ENCODE measurements around the gene INF2.
"Not testable (repeated sequence)": the region's sequence is repeated elsewhere in the genome, so short reads cannot be mapped to it uniquely, and the experiment has no call there.

The INF2 gene

DNA sequence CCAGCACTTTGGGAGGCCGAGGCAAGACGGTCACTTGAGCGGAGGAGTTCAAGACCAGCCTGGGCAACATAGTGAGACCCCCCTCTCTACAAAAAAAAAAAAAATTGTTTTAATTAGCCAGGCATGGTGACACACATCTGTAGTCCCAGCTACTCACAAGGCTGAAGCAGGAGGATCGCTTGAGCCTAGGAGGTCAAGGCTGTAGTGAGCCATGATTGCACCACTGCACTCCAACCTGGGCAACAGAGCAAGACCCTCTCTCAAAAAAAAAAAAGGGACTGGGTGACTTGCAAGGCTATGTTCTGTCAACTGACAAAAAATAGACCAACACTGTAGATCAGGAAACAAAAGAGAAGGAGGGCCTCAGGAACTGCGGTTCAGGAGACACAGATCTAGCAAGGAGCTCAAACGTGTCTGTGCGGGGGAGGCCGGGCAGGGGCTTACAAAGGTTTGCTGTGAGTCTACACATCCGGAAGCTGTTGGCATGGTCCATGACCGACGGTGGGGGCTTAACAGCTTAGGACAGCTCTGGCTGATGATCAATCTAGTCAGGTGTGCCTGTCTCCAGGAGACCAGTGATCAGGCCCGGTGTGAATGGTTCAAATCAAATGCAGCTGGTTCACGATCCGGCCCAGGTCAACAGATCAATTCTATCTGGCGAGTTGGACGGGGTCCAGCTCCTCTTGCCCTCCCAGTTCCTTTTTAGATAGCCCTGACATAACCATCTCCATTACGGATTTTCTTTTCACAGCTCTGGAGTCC lies 31.7 kb upstream of the INF2 start:
- no peak overlapping the region for H3K27ac ChIP-seq (ENCODE audit: low read length)
- WGBS (ENCODE audit: insufficient coverage, insufficient read length), result no CpG with 5 or more reads among the region's 17 CpGs
- no peak overlapping the region for H3K4me3 ChIP-seq (ENCODE audit: low read length)
- H3K27me3 ChIP-seq (ENCODE audit: control insufficient read depth, insufficient read depth, low read length), result no peaks in the 10 kb centered on the region
- DNase-seq (ENCODE audit: low read depth, low spot score), result no peak
- no peaks in the 10 kb centered on the region for H3K4me1 ChIP-seq (ENCODE audit: control insufficient read depth, insufficient read depth, low read length)
- H3K9me3 ChIP-seq (ENCODE audit: control insufficient read depth, insufficient read depth, low read length), result no peaks in the 10 kb centered on the region
- H3K36me3 ChIP-seq (ENCODE audit: control insufficient read depth, insufficient read depth, low read length), result no peaks in the 10 kb centered on the region

DNA sequence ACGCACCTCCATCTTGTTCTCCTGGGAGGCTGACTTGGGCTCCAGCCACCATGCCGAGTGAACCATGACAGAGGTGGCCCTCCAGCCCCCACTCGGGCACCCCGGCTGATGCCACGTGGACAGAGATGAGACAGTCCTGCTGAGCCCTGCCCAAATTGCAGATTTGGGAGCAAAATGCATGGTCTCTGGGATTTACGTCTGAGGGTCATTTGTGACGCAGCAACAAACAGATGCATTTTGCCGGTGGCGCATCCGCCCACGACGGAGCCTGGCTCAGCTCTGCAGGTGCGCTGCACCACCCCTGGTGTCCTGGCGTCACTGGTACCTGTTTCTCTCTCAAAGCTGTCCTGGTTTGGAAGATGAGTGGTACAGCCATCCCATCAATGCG lies 31.1 kb upstream of the INF2 start:
- Histone ChIP-seq H3K27me3 (ENCODE audit: control insufficient read depth, insufficient read depth, low read length) (no peaks in the 10 kb centered on the region), H3K9me3 (ENCODE audit: control insufficient read depth, insufficient read depth, low read length) (no peaks in the 10 kb centered on the region), H3K27ac (ENCODE audit: low read length) (no peak overlapping the region), H3K4me1 (ENCODE audit: control insufficient read depth, insufficient read depth, low read length) (no peaks in the 10 kb centered on the region), H3K36me3 (ENCODE audit: control insufficient read depth, insufficient read depth, low read length) (no peaks in the 10 kb centered on the region), H3K4me3 (ENCODE audit: low read length) (no peak overlapping the region)
- no CpG with 5 or more reads among the region's 15 CpGs for WGBS (ENCODE audit: insufficient coverage, insufficient read length)
- no peak for DNase-seq (ENCODE audit: low read depth, low spot score)

DNA sequence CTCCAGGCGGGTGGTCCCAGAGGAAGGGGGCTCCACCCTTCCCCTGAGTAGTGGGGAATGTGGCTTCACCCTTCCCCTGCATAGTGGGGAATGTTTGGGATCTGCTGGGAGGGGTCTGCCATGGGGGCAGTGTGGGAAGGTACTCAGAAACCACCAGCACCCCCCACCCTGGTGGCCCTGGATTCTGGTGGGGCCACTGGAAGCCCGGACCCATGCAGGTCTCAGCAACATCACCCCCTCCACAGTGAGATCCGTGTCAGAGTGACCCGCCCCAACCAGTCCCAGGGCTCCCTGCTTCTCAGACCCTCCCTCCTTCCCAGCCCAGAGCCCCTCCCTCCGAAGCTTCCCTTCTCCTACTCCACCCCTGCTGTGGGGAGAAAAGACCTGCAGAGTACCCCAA lies 30.3 kb upstream of the INF2 start:
- Histone ChIP-seq H3K27ac (ENCODE audit: low read length) (no peak overlapping the region), H3K4me1 (ENCODE audit: control insufficient read depth, insufficient read depth, low read length) (no peaks in the 10 kb centered on the region), H3K9me3 (ENCODE audit: control insufficient read depth, insufficient read depth, low read length) (no peaks in the 10 kb centered on the region), H3K36me3 (ENCODE audit: control insufficient read depth, insufficient read depth, low read length) (no peaks in the 10 kb centered on the region), H3K27me3 (ENCODE audit: control insufficient read depth, insufficient read depth, low read length) (no peaks in the 10 kb centered on the region), H3K4me3 (ENCODE audit: low read length) (no peak overlapping the region)
- WGBS (ENCODE audit: insufficient coverage, insufficient read length), result no CpG with 5 or more reads among the region's 5 CpGs
- no peak for DNase-seq (ENCODE audit: low read depth, low spot score)

DNA sequence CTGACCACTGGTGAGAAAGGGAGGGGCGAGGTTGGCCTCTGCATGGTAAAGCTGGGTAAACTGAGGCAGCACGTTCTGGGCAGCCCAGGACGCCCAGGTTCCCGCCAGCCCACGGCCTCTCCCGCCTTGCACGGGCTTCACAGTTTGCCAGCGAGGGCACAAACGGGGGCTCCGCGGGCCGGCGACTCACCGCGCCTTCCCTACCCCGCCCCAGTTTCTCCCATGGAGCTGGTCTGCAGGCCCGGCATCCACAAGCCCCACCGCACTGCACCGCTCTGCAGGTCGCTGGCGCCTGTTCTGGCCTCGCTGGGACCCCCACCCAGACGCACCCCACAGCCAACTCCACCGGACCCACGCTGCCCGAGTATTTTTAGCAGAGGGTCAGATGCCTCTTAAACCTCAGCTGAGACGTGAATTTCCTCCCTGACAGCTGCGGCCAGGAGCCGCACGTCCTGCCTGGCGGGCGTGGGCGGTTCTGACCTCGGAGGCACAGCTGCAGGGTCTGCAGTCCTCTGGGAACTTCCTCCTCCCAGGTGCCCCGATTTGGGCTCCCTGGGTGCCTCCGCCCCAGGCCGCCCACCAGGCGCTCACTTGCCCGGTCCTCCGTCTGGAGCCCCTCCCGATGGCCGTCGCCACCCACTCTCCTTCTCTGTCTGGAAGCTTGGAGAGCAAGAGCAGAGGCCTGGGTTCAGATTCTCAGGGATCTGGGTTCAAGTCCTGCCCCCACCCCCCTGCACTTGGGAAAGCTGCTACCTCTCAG lies 29.5 kb upstream of the INF2 start:
- no peak for DNase-seq (ENCODE audit: low read depth, low spot score)
- H3K4me3 ChIP-seq (ENCODE audit: low read length), result no peak overlapping the region
- H3K27ac ChIP-seq (ENCODE audit: low read length), result no peak overlapping the region
- H3K36me3 ChIP-seq (ENCODE audit: control insufficient read depth, insufficient read depth, low read length), result no peaks in the 10 kb centered on the region
- H3K4me1 ChIP-seq (ENCODE audit: control insufficient read depth, insufficient read depth, low read length), result no peaks in the 10 kb centered on the region
- WGBS (ENCODE audit: insufficient coverage, insufficient read length), result no CpG with 5 or more reads among the region's 43 CpGs
- H3K27me3 ChIP-seq (ENCODE audit: control insufficient read depth, insufficient read depth, low read length), result no peaks in the 10 kb centered on the region
- no peaks in the 10 kb centered on the region for H3K9me3 ChIP-seq (ENCODE audit: control insufficient read depth, insufficient read depth, low read length)

DNA sequence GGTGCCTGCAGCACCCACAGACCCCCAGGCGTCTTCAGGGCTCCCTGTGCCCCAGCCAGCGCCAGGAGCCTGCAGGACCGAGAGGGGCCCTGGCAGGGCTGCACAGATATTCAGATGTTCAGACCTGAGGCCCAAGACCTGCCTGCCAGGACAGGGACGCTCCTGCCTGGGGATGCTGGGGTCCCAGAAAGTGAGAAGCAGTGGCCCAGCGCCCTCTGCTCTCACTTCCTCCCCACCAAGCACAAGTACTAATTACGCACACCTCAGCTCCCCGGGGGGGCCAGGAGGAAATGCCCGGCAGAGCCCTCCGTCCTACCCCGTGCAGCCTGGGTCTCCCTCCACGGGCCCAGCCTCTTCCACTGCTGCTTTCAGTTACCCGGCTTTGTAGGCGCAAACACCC lies 28.8 kb upstream of the INF2 start:
- no peaks in the 10 kb centered on the region for H3K36me3 ChIP-seq (ENCODE audit: control insufficient read depth, insufficient read depth, low read length)
- WGBS (ENCODE audit: insufficient coverage, insufficient read length), result no CpG with 5 or more reads among the region's 13 CpGs
- DNase-seq (ENCODE audit: low read depth, low spot score), result no peak
- no peaks in the 10 kb centered on the region for H3K27me3 ChIP-seq (ENCODE audit: control insufficient read depth, insufficient read depth, low read length)
- H3K4me1 ChIP-seq (ENCODE audit: control insufficient read depth, insufficient read depth, low read length), result no peaks in the 10 kb centered on the region; the same call in 1 of the 2 replicates
- no peaks in the 10 kb centered on the region for H3K9me3 ChIP-seq (ENCODE audit: control insufficient read depth, insufficient read depth, low read length)
- no peak overlapping the region for H3K27ac ChIP-seq (ENCODE audit: low read length)
- H3K4me3 ChIP-seq (ENCODE audit: low read length), result no peak overlapping the region

DNA sequence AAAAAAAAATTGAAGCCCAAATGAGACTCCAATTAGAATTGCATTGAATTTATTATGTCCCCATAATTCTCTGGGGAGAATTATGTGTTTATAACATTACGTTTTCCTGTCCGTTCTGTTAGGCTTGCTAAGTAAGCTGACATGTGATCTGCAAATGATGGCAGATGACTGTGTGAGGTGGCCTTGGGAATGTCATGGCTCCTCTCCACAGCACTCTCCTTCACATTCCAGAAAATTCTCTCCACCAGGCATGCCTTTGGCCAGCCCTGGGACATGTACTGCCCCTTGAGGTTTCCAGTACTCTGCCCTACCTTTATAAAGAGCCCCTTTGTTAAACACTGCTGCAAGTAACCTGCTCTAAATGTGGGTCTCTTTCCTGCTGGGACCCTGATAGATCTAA lies 28.3 kb upstream of the INF2 start:
- Histone ChIP-seq H3K27ac (ENCODE audit: low read length) (no peak overlapping the region), H3K4me3 (ENCODE audit: low read length) (no peak overlapping the region), H3K36me3 (ENCODE audit: control insufficient read depth, insufficient read depth, low read length) (no peaks in the 10 kb centered on the region), H3K9me3 (ENCODE audit: control insufficient read depth, insufficient read depth, low read length) (no peaks in the 10 kb centered on the region), H3K4me1 (ENCODE audit: control insufficient read depth, insufficient read depth, low read length) (peaks cover 5% of the 10 kb centered on the region; the same call in 1 of the 2 replicates), H3K27me3 (ENCODE audit: control insufficient read depth, insufficient read depth, low read length) (no peaks in the 10 kb centered on the region)
- no CpG with 5 or more reads among the region's 2 CpGs for WGBS (ENCODE audit: insufficient coverage, insufficient read length)
- DNase-seq (ENCODE audit: low read depth, low spot score), result no peak

DNA sequence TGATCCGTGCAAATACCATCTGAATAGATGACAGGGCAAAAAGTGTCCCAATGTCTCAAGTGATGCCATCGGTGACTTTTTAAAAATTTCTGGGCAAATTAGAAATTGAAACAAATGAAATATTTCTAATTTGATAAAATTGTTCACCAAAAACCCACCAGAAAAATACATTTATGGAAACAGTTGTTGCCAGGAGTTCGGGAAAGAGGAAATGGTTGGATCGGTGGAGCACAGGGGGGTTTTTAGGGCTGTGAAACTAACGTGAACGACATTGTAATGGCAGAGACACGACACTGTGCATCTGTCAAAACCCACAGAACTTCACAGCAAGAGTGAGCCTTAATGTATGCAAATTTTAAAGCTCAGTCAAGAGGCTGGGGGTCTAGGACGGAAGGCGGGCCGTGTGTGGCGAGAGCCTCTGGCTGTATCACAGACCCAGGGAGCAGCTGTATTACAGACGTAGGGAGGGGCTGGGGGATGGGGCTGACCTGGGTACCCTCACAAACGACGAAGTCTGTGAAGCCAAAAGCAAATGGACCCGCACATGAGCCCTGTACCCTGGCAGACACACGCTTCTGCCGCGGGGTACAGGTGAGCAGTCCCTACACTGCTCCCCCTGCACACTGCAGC lies 27.8 kb upstream of the INF2 start:
- DNase-seq (ENCODE audit: low read depth, low spot score); H3K27me3 ChIP-seq (ENCODE audit: control insufficient read depth, insufficient read depth, low read length); H3K4me1 ChIP-seq (ENCODE audit: control insufficient read depth, insufficient read depth, low read length); H3K27ac ChIP-seq (ENCODE audit: low read length); H3K4me3 ChIP-seq (ENCODE audit: low read length); H3K9me3 ChIP-seq (ENCODE audit: control insufficient read depth, insufficient read depth, low read length); H3K36me3 ChIP-seq (ENCODE audit: control insufficient read depth, insufficient read depth, low read length): not testable (repeated sequence)
- WGBS (ENCODE audit: insufficient coverage, insufficient read length), result no CpG with 5 or more reads among the region's 18 CpGs

DNA sequence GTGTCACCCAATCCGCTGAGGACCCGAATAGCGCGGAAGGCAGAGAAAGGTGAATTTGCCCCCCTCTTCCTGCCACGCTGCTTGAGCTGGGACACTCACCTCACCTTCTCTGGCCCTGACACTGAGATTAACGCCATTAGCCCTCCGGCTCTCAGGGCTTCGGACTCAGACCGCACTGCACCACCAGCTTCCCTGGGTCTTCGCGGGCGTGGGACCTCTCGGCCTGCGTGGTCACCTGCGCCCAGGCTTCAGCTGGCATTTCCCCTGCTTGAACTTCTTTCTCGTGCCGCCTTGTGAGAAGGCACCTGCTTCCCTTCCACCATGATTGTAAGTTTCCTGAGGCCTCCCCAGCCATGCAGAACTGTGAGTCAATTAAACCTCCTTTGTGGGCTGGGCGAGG lies 26.9 kb upstream of the INF2 start:
- not testable (repeated sequence) for H3K9me3 ChIP-seq (ENCODE audit: control insufficient read depth, insufficient read depth, low read length); H3K4me3 ChIP-seq (ENCODE audit: low read length); H3K27me3 ChIP-seq (ENCODE audit: control insufficient read depth, insufficient read depth, low read length); H3K27ac ChIP-seq (ENCODE audit: low read length); H3K4me1 ChIP-seq (ENCODE audit: control insufficient read depth, insufficient read depth, low read length); H3K36me3 ChIP-seq (ENCODE audit: control insufficient read depth, insufficient read depth, low read length); DNase-seq (ENCODE audit: low read depth, low spot score)
- WGBS (ENCODE audit: insufficient coverage, insufficient read length), result no CpG with 5 or more reads among the region's 18 CpGs

DNA sequence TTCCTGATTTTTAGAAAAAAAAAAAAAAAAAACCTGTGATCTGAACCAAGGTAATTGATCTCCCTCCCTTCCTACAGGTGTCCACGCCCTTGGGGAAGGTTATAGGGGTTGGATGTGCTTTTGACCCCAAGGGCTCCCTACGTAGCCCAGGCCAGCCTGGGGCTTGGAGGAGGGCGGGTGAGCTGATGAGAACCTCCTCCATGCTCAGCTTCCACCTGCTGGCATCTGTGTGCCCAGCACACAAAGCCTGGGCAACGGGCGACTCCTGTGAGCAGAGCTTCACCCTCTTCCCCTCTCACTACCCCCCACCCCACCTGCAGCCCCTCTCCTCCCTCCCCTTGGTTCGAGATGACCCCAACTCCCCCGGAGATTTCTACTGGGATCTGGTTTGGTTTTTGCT lies 25.3 kb upstream of the INF2 start:
- Histone ChIP-seq H3K36me3 (ENCODE audit: control insufficient read depth, insufficient read depth, low read length) (no peaks in the 10 kb centered on the region), H3K27ac (ENCODE audit: low read length) (no peak overlapping the region), H3K4me1 (ENCODE audit: control insufficient read depth, insufficient read depth, low read length) (peaks cover 6% of the 10 kb centered on the region; the same call in 1 of the 2 replicates), H3K27me3 (ENCODE audit: control insufficient read depth, insufficient read depth, low read length) (no peaks in the 10 kb centered on the region), H3K4me3 (ENCODE audit: low read length) (no peak overlapping the region), H3K9me3 (ENCODE audit: control insufficient read depth, insufficient read depth, low read length) (no peaks in the 10 kb centered on the region)
- no CpG with 5 or more reads among the region's 7 CpGs for WGBS (ENCODE audit: insufficient coverage, insufficient read length)
- no peak for DNase-seq (ENCODE audit: low read depth, low spot score)

DNA sequence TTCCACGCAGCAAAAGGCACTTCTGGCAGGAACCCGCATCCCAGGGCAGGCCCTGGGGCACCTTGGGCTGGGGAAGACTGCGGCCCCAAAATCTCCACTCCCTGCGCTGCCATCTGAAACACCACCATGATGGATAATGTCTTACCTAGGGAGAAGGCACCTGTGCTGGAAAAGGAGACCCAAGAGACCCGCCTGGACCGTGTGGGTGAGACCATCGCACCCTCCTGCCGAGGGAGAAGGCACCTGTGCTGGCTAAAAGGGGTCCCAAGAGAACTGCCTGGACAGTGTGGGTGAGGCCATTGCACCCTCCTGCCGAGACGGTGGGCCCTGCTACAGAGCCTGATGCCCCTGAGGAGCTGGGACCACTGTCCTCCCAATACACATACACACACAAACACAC lies 24.8 kb upstream of the INF2 start:
- peaks cover 6% of the 10 kb centered on the region; the same call in 1 of the 2 replicates for H3K4me1 ChIP-seq (ENCODE audit: control insufficient read depth, insufficient read depth, low read length)
- no peak overlapping the region for H3K27ac ChIP-seq (ENCODE audit: low read length)
- no peaks in the 10 kb centered on the region for H3K36me3 ChIP-seq (ENCODE audit: control insufficient read depth, insufficient read depth, low read length)
- WGBS (ENCODE audit: insufficient coverage, insufficient read length), result no CpG with 5 or more reads among the region's 10 CpGs
- no peaks in the 10 kb centered on the region for H3K9me3 ChIP-seq (ENCODE audit: control insufficient read depth, insufficient read depth, low read length)
- DNase-seq (ENCODE audit: low read depth, low spot score), result no peak
- no peaks in the 10 kb centered on the region for H3K27me3 ChIP-seq (ENCODE audit: control insufficient read depth, insufficient read depth, low read length)
- H3K4me3 ChIP-seq (ENCODE audit: low read length), result no peak overlapping the region
